GM13976 (cell line): ENCODE data around the gene BTG2.

Experiments
- DNase-seq: peaks from one replicate; pipeline ENCODE4 v3.0.0; 2012; ENCODE audit warnings: low spot score
- in situ Hi-C: fragments of 300-500 bp; cut with MboI; formaldehyde crosslinking; loops from one replicate; pipeline ENCODE4 v1.12.0; 2022; ENCODE audit warnings: low sequenced_read_pairs, mixed read lengths, inconsistent platforms; ENCODE audit not compliant: unreplicated experiment
- TF ChIP-seq, protein P1 (sequence below): IDR thresholded peaks from 2 replicates; pipeline ENCODE4 v1.5.1; 2012; ENCODE audit warnings: borderline replicate concordance, mild to moderate bottlenecking; ENCODE audit not compliant: insufficient read depth; ENCODE audit errors: extremely low read depth, missing control alignments, control extremely low read depth

The BTG2 gene

DNA sequence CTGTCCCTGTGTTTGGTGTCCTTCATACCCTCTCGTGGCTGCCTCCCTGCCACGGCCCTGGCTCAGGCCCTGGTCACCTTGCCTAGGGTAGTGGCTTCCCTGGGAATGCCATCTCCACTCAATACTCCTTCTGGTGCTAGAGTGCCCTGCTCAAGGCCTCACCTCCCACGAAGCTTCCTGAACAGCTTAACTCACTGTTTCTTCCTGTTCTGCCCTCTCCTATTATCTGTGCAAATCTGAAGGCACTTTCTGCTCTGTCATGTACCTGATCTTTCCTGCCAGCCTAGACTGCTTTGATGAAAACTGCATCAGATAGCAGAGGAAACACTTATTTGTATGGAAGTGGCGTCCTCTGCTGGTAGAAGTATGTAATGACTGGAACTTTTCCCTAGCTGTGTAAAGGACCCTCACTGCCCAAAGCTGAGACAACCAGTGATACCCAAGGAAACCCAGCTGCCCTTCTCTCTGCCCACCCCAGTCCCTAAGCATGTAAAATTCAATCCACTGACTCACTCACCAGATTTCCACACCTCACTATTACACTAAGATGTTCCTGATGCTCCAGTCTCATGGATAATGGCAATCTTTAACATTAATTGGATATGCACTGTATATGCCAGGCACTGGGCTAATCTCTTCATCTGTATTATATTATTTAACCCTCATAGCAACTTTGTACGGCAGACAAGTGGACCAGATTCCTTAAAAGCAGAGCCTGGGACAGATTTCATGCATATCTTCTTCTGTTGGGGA, 36.2 kb upstream of the BTG2 start:
- TF ChIP-seq, protein P1, sequence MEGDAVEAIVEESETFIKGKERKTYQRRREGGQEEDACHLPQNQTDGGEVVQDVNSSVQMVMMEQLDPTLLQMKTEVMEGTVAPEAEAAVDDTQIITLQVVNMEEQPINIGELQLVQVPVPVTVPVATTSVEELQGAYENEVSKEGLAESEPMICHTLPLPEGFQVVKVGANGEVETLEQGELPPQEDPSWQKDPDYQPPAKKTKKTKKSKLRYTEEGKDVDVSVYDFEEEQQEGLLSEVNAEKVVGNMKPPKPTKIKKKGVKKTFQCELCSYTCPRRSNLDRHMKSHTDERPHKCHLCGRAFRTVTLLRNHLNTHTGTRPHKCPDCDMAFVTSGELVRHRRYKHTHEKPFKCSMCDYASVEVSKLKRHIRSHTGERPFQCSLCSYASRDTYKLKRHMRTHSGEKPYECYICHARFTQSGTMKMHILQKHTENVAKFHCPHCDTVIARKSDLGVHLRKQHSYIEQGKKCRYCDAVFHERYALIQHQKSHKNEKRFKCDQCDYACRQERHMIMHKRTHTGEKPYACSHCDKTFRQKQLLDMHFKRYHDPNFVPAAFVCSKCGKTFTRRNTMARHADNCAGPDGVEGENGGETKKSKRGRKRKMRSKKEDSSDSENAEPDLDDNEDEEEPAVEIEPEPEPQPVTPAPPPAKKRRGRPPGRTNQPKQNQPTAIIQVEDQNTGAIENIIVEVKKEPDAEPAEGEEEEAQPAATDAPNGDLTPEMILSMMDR: peak; percentile 81
- DNase-seq: peak; percentile 72
- in situ Hi-C loops: no loop called here

DNA sequence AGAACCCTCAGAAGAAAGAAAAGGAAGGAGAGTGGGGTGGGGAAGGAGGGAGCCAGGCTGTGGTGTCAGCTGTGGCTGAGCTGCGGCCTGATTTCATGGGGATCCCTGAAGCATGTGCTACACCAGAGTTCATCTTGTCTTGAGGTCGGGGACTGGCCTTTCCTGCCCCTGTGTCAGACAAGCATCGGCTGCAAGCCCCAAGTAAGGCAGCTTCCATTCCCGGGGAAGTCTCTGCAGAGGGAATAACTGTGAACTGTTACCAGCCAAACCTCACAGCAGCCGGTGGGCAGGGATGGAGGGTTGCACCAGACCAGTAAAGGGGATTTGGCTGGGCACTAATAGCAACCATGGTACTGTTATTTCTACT, 35.7 kb upstream of the BTG2 start:
- in situ Hi-C loops: loop anchor here (5.0 to 10.0 kb wide), 2 partner anchors 68 to 215 kb away; no protein-coding TSS in a partner anchor
- DNase-seq: no peak
- TF ChIP-seq, protein P1: no peak

DNA sequence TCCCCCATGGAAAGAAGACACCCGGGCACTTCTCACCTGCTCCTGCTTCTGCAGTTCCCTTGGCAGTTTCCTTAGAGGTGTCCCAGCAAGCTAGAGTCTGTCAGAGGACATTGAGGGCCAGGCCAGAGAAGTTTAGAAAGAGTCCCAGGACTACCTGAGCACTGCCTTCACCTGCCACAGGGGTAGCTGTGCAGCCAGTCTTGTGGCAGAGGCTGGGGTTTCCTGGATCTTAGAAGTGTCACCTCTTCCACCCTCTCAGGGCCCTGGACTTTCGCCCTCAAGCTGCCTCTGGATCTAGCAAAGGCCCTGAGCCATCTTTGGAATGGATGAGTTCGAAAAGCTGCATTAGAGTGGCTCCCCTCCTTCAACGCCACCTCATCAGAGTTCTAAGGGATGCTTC, 34.9 kb upstream of the BTG2 start:
- in situ Hi-C loops: loop anchor here (5.0 to 10.0 kb wide), 2 partner anchors 67 to 214 kb away; no protein-coding TSS in a partner anchor
- DNase-seq: no peak
- TF ChIP-seq, protein P1: no peak

DNA sequence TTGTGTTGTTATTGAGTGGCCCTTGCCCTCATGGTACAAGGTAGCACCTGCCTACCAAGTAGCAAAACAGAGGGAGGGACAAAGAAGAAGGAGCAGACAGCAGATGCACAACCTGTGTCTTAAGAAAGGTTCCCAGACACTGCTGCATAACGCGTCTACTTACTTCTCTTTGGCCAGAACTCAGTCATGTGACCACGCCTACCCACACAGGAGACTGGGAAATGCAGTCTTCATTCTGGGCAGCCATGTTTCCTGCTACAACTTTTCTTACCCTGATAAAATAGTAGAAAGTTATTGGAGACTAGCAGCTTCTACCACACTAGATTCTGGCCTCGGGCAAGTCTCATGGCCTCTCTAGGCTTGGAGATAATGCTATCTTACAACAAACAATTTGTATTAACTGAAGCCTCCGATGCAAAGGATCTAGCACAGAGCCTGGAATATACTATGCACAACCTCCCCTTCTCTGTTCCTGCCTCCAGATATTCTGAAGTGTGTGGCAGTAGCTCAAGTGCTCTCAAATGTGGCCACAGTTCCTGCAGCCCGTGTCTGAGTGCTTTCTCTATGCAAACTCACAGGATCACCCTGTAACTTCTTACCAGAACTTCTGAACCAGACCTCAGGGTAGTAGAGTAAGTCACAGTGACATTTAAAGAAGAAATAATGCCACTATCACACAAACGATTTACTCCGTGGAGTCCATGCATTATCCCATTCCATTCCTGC, 34.1 kb upstream of the BTG2 start:
- in situ Hi-C loops: loop anchor here (5.0 to 10.0 kb wide), 2 partner anchors 66 to 214 kb away; no protein-coding TSS in a partner anchor
- peak; percentile 64 for DNase-seq
- TF ChIP-seq, protein P1: no peak

DNA sequence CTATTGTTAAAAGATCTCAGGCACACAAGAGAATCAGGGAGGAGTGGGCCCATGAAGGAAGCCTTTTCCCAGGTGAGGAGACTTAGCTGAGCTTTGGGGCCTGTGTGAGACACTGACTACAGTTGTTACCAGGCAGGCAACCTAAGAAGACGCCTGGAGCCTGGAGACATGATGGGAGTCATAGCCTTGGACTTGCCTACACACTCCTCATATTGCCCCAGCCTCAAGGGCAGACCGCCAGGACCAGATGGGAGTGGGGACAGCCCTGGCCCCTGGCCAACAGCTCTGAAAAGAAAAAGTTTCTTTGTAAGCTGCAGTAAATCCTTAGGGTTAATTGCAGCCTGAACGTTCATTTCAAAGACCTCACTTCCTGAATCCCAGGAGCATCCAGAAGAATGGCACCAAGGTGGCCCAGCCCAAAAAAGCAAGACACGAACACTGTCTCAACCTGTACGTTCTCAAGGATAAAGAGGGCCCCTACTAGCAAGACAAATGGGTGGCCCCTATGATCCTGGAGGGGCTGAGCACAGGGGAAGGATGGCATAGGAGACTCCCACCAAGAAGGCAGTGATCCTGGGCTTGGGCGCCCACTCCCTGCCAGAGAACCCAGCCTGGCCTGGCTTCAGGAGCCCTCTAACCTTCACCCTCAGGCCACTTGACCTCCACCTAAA, 33.2 kb upstream of the BTG2 start:
- TF ChIP-seq, protein P1: no peak
- in situ Hi-C loops: loop anchor here (5.0 to 10.0 kb wide), 2 partner anchors 65 to 213 kb away; no protein-coding TSS in a partner anchor
- DNase-seq: no peak

DNA sequence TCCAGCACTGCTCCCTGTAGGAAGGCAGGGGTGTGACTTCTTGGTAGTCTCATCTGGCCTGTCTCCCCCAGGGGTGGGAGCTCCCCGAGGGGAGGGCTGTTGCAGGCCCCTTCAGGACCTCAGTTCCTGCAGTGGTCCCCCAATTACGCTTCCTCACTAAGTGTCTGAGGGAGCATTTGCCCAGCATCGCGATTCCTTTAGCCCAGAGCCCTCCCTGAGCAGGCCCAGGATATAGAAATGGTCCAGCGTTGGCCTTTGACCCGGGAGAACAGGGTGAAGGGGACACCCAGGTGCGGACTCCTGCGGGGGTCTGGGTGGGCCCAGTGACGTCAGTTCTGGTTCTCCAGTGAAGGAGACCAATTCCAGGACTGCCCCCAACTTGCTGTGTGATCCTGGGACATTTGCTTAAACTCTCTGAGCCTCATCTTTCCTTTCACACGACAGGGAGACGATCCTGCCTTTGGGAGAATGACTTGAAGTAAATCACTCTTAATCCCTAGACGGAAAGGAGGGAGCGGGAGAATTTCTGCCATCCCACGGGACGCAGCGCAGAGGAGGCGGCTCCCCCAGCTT, 32.6 kb upstream of the BTG2 start:
- no peak for DNase-seq
- TF ChIP-seq, protein P1: no peak
- in situ Hi-C loops: loop anchor here (5.0 to 10.0 kb wide), 2 partner anchors 65 to 212 kb away; no protein-coding TSS in a partner anchor
